CD4-positive, CD25-positive, alpha-beta regulatory T cell (primary cell): Measurements from ENCODE around the gene KLHL30. TPM values are rescaled to one million over a fixed set of nuclear protein-coding genes. Genes with fewer than 3 reads are reported as not detected.

ENCODE experiments used
- ATAC-seq, 2 donors: fragments of 150-1000 bp; cut with Tn5 transposase; one replicate each; pipeline ENCODE4 v1.10.0; 2021; ENCODE audit warnings: low read depth in 2 of 2, moderate number of reproducible peaks in 2 of 2, moderate library complexity in 1 of 2
- DNase-seq, 3 donors: peaks; one replicate each; pipeline versions ENCODE4 v3.0.0 to v3.0.0-alpha.2; 2012 to 2022; ENCODE audit warnings: mixed read lengths in 1 of 3
- H3K27ac ChIP-seq: one replicate; pipeline ENCODE4 v1.7.0; 2013; ENCODE audit warnings: mild to moderate bottlenecking, low read length; ENCODE audit not compliant: insufficient read depth, poor library complexity, severe bottlenecking
- H3K27me3 ChIP-seq: one replicate; pipeline ENCODE4 v1.7.0; 2013; ENCODE audit warnings: low read length; ENCODE audit not compliant: control insufficient read depth, insufficient read depth
- H3K36me3 ChIP-seq: one replicate; pipeline ENCODE4 v1.7.0; 2013; ENCODE audit warnings: mild to moderate bottlenecking, low read length, moderate library complexity; ENCODE audit not compliant: control insufficient read depth, insufficient read depth
- H3K4me1 ChIP-seq: 2 replicates; pipeline ENCODE4 v1.7.0; 2013; ENCODE audit warnings: mild to moderate bottlenecking, low read length; ENCODE audit not compliant: insufficient read depth, control insufficient read depth, poor library complexity, severe bottlenecking
- H3K4me3 ChIP-seq: one replicate; pipeline ENCODE4 v1.7.0; 2013; ENCODE audit warnings: low read depth, mild to moderate bottlenecking, low read length, moderate library complexity
- H3K9me3 ChIP-seq, 2 experiments: 1 replicate in 1 of 2; 2 replicates in 1 of 2; pipeline ENCODE4 v1.7.0; 2013; ENCODE audit warnings: low read length in 2 of 2, mild to moderate bottlenecking in 1 of 2, moderate library complexity in 1 of 2; ENCODE audit not compliant: control insufficient read depth in 2 of 2
- H3K27ac Mint-ChIP-seq, 3 donors: one replicate each; pipeline ENCODE4 v1.8.0; 2020 to 2022; ENCODE audit warnings: mild to moderate bottlenecking in 3 of 3, mixed read lengths in 3 of 3, moderate library complexity in 2 of 3
- H3K27me3 Mint-ChIP-seq: one replicate; pipeline ENCODE4 v1.8.0; 2022; ENCODE audit warnings: mild to moderate bottlenecking, mixed read lengths
- H3K36me3 Mint-ChIP-seq: one replicate; pipeline ENCODE4 v1.8.0; 2020; ENCODE audit warnings: mixed read lengths
- H3K4me1 Mint-ChIP-seq, 4 donors: one replicate each; pipeline ENCODE4 v1.8.0; 2020 to 2022; ENCODE audit warnings: mixed read lengths in 4 of 4, mild to moderate bottlenecking in 1 of 4
- H3K4me3 Mint-ChIP-seq, 4 donors: one replicate each; pipeline ENCODE4 v1.8.0; 2020 to 2022; ENCODE audit warnings: mild to moderate bottlenecking in 4 of 4, mixed read lengths in 4 of 4, moderate library complexity in 3 of 4
- H3K9me3 Mint-ChIP-seq, 7 donors: one replicate each; pipeline ENCODE4 v1.8.0; 2020 to 2022; ENCODE audit warnings: mixed read lengths in 7 of 7, mild to moderate bottlenecking in 3 of 7, moderate library complexity in 2 of 7
- polyA plus RNA-seq, 4 donors: library from polyadenylated mRNA; unstranded; fragments of 300-500 nt; fragmentation: Illumina TruSeq; gene quantifications; one replicate each; pipeline ENCODE4 v1.2.3, GENCODE V29; 2021
- total RNA-seq: library from RNA; stranded (reverse); gene quantifications from one replicate; pipeline ENCODE4 v1.2.3, GENCODE V29; 2022

KLHL30 gene
- total and polyA plus RNA-seq, 5 donors from 2014 or later, result not detected

DNA sequence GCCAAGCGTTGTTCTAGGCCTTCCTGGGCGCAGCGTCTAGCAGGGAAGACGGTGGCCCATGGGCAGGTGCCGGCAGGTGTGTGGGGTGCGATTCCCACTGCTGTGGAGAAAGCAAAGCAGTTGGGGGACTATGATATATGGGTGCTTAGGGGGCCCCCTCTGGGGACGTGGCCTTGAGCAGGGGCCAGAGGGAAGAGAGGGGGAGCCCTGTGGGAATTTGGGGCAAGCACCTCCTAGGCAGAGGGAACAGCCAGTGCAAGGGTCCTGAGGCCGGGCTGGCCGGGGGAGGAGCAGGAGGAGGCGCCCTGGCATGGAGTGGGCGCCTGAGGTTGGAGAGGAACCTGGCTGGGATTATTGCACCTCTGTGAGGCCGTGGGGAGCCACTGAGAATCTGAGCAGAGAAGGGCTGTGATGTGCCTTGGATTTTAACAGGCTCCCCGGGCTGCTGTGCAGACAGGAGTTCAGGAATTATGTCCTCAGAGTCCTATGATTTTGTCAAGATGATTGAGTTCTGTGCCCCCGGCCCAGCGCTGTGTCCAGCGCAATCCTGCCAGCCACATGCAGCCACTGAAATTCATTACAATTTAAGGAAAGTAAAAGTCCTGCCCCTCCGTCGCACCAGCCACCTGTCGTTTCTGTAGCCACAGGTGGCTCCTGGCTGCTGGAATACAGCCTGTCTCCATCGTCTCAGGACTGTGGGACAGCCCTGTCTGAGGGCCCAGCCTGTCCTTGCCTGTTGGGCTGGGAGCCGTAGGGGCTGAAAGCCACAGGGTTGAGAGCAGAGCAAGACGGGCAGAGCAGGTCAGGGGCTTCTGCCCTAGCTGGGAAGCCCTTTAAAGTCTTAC is 9.1 kb upstream of the KLHL30 start:
- no peaks in the 10 kb centered on the region for H3K27me3 Mint-ChIP-seq
- no peaks in the 10 kb centered on the region for H3K36me3 Mint-ChIP-seq
- no peaks in the 10 kb centered on the region for H3K4me1 ChIP-seq
- H3K27ac Mint-ChIP-seq, result no peak overlapping the region
- H3K4me3 Mint-ChIP-seq, result no peak overlapping the region
- H3K9me3 Mint-ChIP-seq, result no peaks in the 10 kb centered on the region
- DNase-seq (no peak), ATAC-seq (no peak)
- H3K27ac ChIP-seq, result no peak overlapping the region
- H3K36me3 ChIP-seq, result no peaks in the 10 kb centered on the region
- H3K27me3 ChIP-seq, result no peaks in the 10 kb centered on the region
- H3K4me1 Mint-ChIP-seq, result no peaks in the 10 kb centered on the region
- H3K4me3 ChIP-seq, result no peak overlapping the region
- H3K9me3 ChIP-seq, result no peaks in the 10 kb centered on the region

DNA sequence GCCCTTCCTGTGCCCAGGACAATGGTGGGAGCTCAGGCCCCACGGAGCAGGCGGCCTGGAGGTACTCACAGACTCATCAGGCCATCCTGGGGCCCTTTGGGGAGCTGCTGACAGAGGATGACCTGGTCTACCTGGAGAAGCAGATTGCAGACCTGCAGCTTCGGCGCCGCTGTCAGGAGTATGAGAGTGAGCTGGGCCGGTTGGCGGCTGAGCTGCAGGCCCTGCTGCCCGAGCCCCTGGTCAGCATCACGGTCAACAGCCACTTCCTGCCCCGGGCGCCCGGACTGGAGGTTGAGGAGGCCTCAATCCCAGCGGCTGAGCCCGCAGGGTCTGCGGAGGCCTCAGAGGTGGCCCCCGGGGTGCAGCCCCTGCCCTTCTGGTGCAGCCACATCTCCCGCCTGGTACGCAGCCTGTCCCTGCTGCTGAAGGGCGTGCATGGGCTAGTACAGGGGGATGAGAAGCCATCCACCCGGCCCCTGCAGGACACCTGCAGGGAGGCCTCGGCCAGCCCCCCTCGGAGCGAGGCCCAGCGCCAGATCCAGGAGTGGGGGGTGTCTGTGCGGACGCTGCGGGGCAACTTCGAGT is 8.3 kb upstream of the KLHL30 start:
- H3K4me3 Mint-ChIP-seq, result no peak overlapping the region
- H3K36me3 ChIP-seq, result no peaks in the 10 kb centered on the region
- no peaks in the 10 kb centered on the region for H3K27me3 ChIP-seq
- no peaks in the 10 kb centered on the region for H3K4me1 Mint-ChIP-seq
- no peaks in the 10 kb centered on the region for H3K9me3 Mint-ChIP-seq
- no peaks in the 10 kb centered on the region for H3K9me3 ChIP-seq
- no peaks in the 10 kb centered on the region for H3K36me3 Mint-ChIP-seq
- H3K27ac Mint-ChIP-seq, result no peak overlapping the region
- H3K27me3 Mint-ChIP-seq, result no peaks in the 10 kb centered on the region
- DNase-seq (no peak), ATAC-seq (no peak)
- no peak overlapping the region for H3K27ac ChIP-seq
- H3K4me3 ChIP-seq, result no peak overlapping the region
- no peaks in the 10 kb centered on the region for H3K4me1 ChIP-seq

DNA sequence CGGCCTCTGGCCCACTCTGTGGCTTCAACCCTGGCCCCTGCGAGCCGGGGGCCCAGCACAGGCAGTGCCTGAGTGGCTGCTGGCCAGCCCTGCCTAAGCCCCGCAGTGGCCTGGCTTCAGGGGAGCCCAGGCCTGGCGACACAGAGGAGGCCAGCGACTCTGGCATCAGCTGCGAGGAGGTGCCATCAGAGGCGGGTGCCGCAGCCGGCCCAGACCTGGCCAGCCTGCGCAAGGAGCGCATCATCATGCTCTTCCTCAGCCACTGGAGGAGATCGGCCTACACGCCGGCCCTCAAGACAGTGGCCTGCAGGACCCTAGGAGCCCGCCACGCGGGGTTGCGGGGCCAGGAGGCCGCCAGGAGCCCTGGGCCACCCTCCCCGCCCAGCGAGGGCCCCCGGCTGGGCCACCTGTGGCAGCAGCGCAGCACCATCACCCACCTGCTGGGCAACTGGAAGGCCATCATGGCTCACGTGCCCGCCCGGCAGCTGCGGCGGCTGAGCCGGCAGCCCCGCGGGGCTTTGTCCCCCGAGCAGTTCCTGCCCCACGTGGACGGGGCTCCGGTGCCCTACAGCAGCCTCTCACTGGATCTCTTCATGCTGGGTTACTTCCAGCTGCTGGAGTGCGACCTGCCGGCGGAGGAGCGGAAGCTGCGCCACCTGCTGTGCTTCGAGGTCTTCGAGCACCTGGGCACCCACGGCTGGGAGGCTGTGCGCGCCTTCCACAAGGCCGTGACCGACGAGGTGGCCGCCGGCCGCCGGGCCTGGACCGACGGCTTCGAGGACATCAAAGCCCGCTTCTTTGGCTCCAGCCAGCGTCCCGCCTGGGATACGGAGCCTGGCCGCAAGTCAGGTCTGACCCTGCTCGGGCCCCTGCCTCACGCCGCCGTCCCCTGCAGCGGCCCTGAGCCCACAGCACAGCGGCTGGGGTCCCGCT is 7.5 kb upstream of the KLHL30 start:
- no peaks in the 10 kb centered on the region for H3K27me3 Mint-ChIP-seq
- H3K4me1 Mint-ChIP-seq, result no peaks in the 10 kb centered on the region
- no peak for DNase-seq

GRCh38 chr2:238131761-238132462 is 6.6 kb upstream of the KLHL30 start:
- H3K27me3 ChIP-seq, result no peaks in the 10 kb centered on the region
- no peaks in the 10 kb centered on the region for H3K4me1 Mint-ChIP-seq
- H3K9me3 ChIP-seq, result no peaks in the 10 kb centered on the region
- H3K27me3 Mint-ChIP-seq, result no peaks in the 10 kb centered on the region
- no peaks in the 10 kb centered on the region for H3K9me3 Mint-ChIP-seq
- DNase-seq (no peak), ATAC-seq (no peak)
- H3K4me3 ChIP-seq, result no peak overlapping the region
- no peak overlapping the region for H3K27ac Mint-ChIP-seq
- no peak overlapping the region for H3K4me3 Mint-ChIP-seq
- no peaks in the 10 kb centered on the region for H3K36me3 Mint-ChIP-seq
- H3K27ac ChIP-seq, result no peak overlapping the region
- no peaks in the 10 kb centered on the region for H3K36me3 ChIP-seq
- H3K4me1 ChIP-seq, result no peaks in the 10 kb centered on the region

More for the DNA sequence above, 7.5 kb upstream of the KLHL30 start:
- Mint-ChIP-seq H3K9me3 (no peaks in the 10 kb centered on the region), H3K27ac (no peak overlapping the region), H3K36me3 (no peaks in the 10 kb centered on the region), H3K4me3 (no peak overlapping the region)
- no peak for ATAC-seq
- Histone ChIP-seq H3K27me3 (no peaks in the 10 kb centered on the region), H3K36me3 (no peaks in the 10 kb centered on the region), H3K27ac (no peak overlapping the region), H3K4me1 (no peaks in the 10 kb centered on the region), H3K4me3 (no peak overlapping the region), H3K9me3 (no peaks in the 10 kb centered on the region)

- Mint-ChIP-seq H3K27me3 (no peaks in the 10 kb centered on the region), H3K27ac (peak overlapping the region in 1 of 3 donors; percentile 74), H3K4me1 (no peaks in the 10 kb centered on the region), H3K9me3 (no peaks in the 10 kb centered on the region), H3K4me3 (no peak overlapping the region), H3K36me3 (no peaks in the 10 kb centered on the region)
- Histone ChIP-seq H3K4me1 (no peaks in the 10 kb centered on the region), H3K27me3 (no peaks in the 10 kb centered on the region), H3K9me3 (no peaks in the 10 kb centered on the region), H3K4me3 (no peak overlapping the region), H3K27ac (no peak overlapping the region), H3K36me3 (no peaks in the 10 kb centered on the region)
- ATAC-seq (no peak), DNase-seq (no peak)
These were observed 5.7 kb upstream of the KLHL30 start for GRCh38 chr2:238132463-238133450.

- Mint-ChIP-seq H3K36me3 (no peaks in the 10 kb centered on the region), H3K27ac (peak overlapping the region in 1 of 3 donors; percentile 74), H3K9me3 (no peaks in the 10 kb centered on the region), H3K4me3 (no peak overlapping the region), H3K4me1 (no peaks in the 10 kb centered on the region), H3K27me3 (no peaks in the 10 kb centered on the region)
- Histone ChIP-seq H3K36me3 (no peaks in the 10 kb centered on the region), H3K4me3 (no peak overlapping the region), H3K4me1 (no peaks in the 10 kb centered on the region), H3K27me3 (no peaks in the 10 kb centered on the region), H3K9me3 (no peaks in the 10 kb centered on the region), H3K27ac (no peak overlapping the region)
- no peak for DNase-seq
- no peak for ATAC-seq
These were observed 4.7 kb upstream of the KLHL30 start for GRCh38 chr2:238133499-238134392.
